Endodermal cell (in vitro differentiated cells): ENCODE results near the gene DHRS11. TPM values are rescaled to one million over a fixed set of nuclear protein-coding genes. Genes with fewer than 3 reads are reported as not detected.

ENCODE experiments used
- DNase-seq: peaks from one replicate; pipeline ENCODE4 v3.0.0-alpha.2; 2017
- H3K27ac ChIP-seq: 2 replicates; pipeline ENCODE4 v1.5.1; 2013; ENCODE audit warnings: mild to moderate bottlenecking, low read depth, low read length, moderate library complexity
- H3K27me3 ChIP-seq: 2 replicates; pipeline ENCODE4 v1.6.1; 2013; ENCODE audit warnings: mild to moderate bottlenecking, low read length, moderate library complexity; ENCODE audit not compliant: insufficient read depth, control insufficient read depth, poor library complexity, severe bottlenecking
- H3K36me3 ChIP-seq: 2 replicates; pipeline ENCODE4 v1.7.0; 2013; ENCODE audit warnings: mild to moderate bottlenecking, low read length, moderate library complexity; ENCODE audit not compliant: control insufficient read depth, insufficient read depth
- H3K4me1 ChIP-seq: one replicate; pipeline ENCODE4 v1.7.0; 2013; ENCODE audit warnings: low read length; ENCODE audit not compliant: control insufficient read depth, insufficient read depth
- H3K4me3 ChIP-seq: 2 replicates; pipeline ENCODE4 v1.5.1; 2013; ENCODE audit warnings: mild to moderate bottlenecking, low read length, moderate library complexity
- H3K9ac ChIP-seq: 2 replicates; pipeline ENCODE4 v1.6.1; 2013; ENCODE audit warnings: mild to moderate bottlenecking, low read length, moderate library complexity; ENCODE audit not compliant: poor library complexity, severe bottlenecking; ENCODE audit errors: extremely low read depth
- H3K9me3 ChIP-seq: 2 replicates; pipeline ENCODE4 v1.6.1; 2013; ENCODE audit warnings: mild to moderate bottlenecking, low read length, moderate library complexity; ENCODE audit not compliant: control insufficient read depth
- H3K27ac Mint-ChIP-seq: 2 replicates; pipeline ENCODE4 v1.8.0; 2020; ENCODE audit warnings: mixed read lengths
- H3K27me3 Mint-ChIP-seq: 2 replicates; pipeline ENCODE4 v1.8.0; 2021; ENCODE audit warnings: mild to moderate bottlenecking, mixed read lengths; ENCODE audit not compliant: insufficient read depth
- H3K36me3 Mint-ChIP-seq: 2 replicates; pipeline ENCODE4 v1.8.0; 2020; ENCODE audit warnings: low read depth, mixed read lengths
- H3K4me1 Mint-ChIP-seq: 2 replicates; pipeline ENCODE4 v1.8.0; 2020; ENCODE audit warnings: mixed read lengths
- H3K4me3 Mint-ChIP-seq: 2 replicates; pipeline ENCODE4 v1.8.0; 2020; ENCODE audit warnings: mild to moderate bottlenecking, moderate library complexity, mixed read lengths
- H3K9me3 Mint-ChIP-seq: 2 replicates; pipeline ENCODE4 v1.8.0; 2020; ENCODE audit warnings: mild to moderate bottlenecking, mixed read lengths
- CTCF ChIP-seq: fragments of 200-600 bp; sonication (generic); conservative IDR thresholded peaks from 2 replicates; pipeline ENCODE4 v1.5.0; 2021; ENCODE audit warnings: antibody characterized with exemption, mild to moderate bottlenecking
- WGBS, 2 experiments: methylation state at CpG; one replicate each; pipeline versions ENCODE4 v1.1.5 to v1.1.7; 2013; ENCODE audit warnings: missing lambda C conversion rate in 2 of 2, mixed read lengths in 1 of 2; ENCODE audit not compliant: insufficient coverage in 1 of 2, insufficient read length in 1 of 2; 5-methylcytosine and 5-hydroxymethylcytosine counted together
- total RNA-seq, 2 donors: library from RNA; stranded (reverse); fragmentation: NEBNext Ultra II Directional in 1 of 2; extraction: Animal tissue kit (Norgen Biotek cat#: 25700) in 1 of 2; gene quantifications; 2 replicates in 1 of 2; 3 replicates in 1 of 2; pipeline ENCODE4 v1.2.1, GENCODE V29; 2021

DHRS11 gene
- total RNA-seq, 2 donors from 2014 or later, result 25.5 to 28.5 TPM

- no peak overlapping the region for H3K27ac Mint-ChIP-seq
- no peak for DNase-seq
- Histone ChIP-seq H3K9ac (no peak overlapping the region), H3K36me3 (no peaks in the 10 kb centered on the region), H3K27me3 (peaks cover 45% of the 10 kb centered on the region), H3K4me3 (no peak overlapping the region), H3K27ac (no peak overlapping the region), H3K9me3 (no peaks in the 10 kb centered on the region), H3K4me1 (no peaks in the 10 kb centered on the region)
- peaks cover 2% of the 10 kb centered on the region for H3K9me3 Mint-ChIP-seq
- H3K4me1 Mint-ChIP-seq, result peaks cover 17% of the 10 kb centered on the region
- H3K4me3 Mint-ChIP-seq, result no peak overlapping the region
- WGBS, 2 experiments, result 58 to 86% methylated on average over 2 to 3 of the region's 3 CpGs
- TF ChIP-seq CTCF, result no peak
- no peaks in the 10 kb centered on the region for H3K36me3 Mint-ChIP-seq
- peaks cover 57% of the 10 kb centered on the region for H3K27me3 Mint-ChIP-seq
Observed at GRCh38 chr17:36645422-36645821, 53.7 kb downstream of the DHRS11 start.

GRCh38 chr17:36647636-36648035 is 56.0 kb downstream of the DHRS11 start:
- no peak overlapping the region for H3K27ac ChIP-seq
- H3K27me3 Mint-ChIP-seq, result peaks cover 43% of the 10 kb centered on the region
- H3K27me3 ChIP-seq, result peaks cover 22% of the 10 kb centered on the region
- peak; percentile 88 for DNase-seq
- TF ChIP-seq CTCF, result peak; percentile 76
- no peaks in the 10 kb centered on the region for H3K4me1 ChIP-seq
- no peaks in the 10 kb centered on the region for H3K36me3 ChIP-seq
- no peaks in the 10 kb centered on the region for H3K36me3 Mint-ChIP-seq
- no peaks in the 10 kb centered on the region for H3K9me3 ChIP-seq
- H3K9ac ChIP-seq, result no peak overlapping the region
- H3K4me1 Mint-ChIP-seq, result peaks cover 13% of the 10 kb centered on the region
- WGBS, 2 experiments, result 41 to 50% methylated on average over 2 to 4 of the region's 4 CpGs
- H3K4me3 ChIP-seq, result no peak overlapping the region
- no peaks in the 10 kb centered on the region for H3K9me3 Mint-ChIP-seq
- no peak overlapping the region for H3K4me3 Mint-ChIP-seq
- no peak overlapping the region for H3K27ac Mint-ChIP-seq

- Mint-ChIP-seq H3K36me3 (no peaks in the 10 kb centered on the region), H3K4me3 (no peak overlapping the region), H3K4me1 (peaks cover 16% of the 10 kb centered on the region), H3K9me3 (no peaks in the 10 kb centered on the region), H3K27me3 (peaks cover 24% of the 10 kb centered on the region), H3K27ac (no peak overlapping the region)
- DNase-seq, result no peak
- no peak overlapping the region for H3K4me3 ChIP-seq
- no peak overlapping the region for H3K27ac ChIP-seq
- WGBS, 2 experiments, result 74 to 76% methylated on average over 4 to 6 of the region's 9 CpGs
- no peak overlapping the region for H3K9ac ChIP-seq
- H3K9me3 ChIP-seq, result no peaks in the 10 kb centered on the region
- no peaks in the 10 kb centered on the region for H3K4me1 ChIP-seq
- H3K36me3 ChIP-seq, result no peaks in the 10 kb centered on the region
- no peak for TF ChIP-seq CTCF
- H3K27me3 ChIP-seq, result no peaks in the 10 kb centered on the region
Observed at GRCh38 chr17:36650096-36650775, 58.6 kb downstream of the DHRS11 start.

Other genes starting within 250 kb of the DHRS11 start
- gene TBC1D3H, start 203.4 kb upstream of the DHRS11 start, total RNA-seq, result under 1 TPM in 1 of 2 donors, not detected in 1; 0.97 TPM
- 10 to 100 TPM; 59.6 to 67.3 TPM for gene ZNHIT3, start 105.2 kb upstream of the DHRS11 start, total RNA-seq
- 100 to 1,000 TPM; 133 to 154 TPM for gene MYO19, start 57.0 kb upstream of the DHRS11 start, total RNA-seq
- gene PIGW, start 56.9 kb upstream of the DHRS11 start, total RNA-seq, result 10 to 100 TPM; 10.8 to 16.6 TPM
- gene GGNBP2, start 47.0 kb upstream of the DHRS11 start, total RNA-seq, result 10 to 100 TPM; 56.8 to 61.6 TPM
- gene MRM1, start 9.7 kb downstream of the DHRS11 start, total RNA-seq, result 10 to 100 TPM; 10.7 to 11.4 TPM